HL-60/S4 treated with phorbol 12-myristate 13-acetate at 8.2 ng/mL for 4 days and 3 days (cell line): ENCODE measurements around the gene MICB.
"Not testable (repeated sequence)": the region's sequence is repeated elsewhere in the genome, so short reads cannot be mapped to it uniquely, and the experiment has no call there.

Experiments
- in situ Hi-C: fragments of 300-500 bp; cut with MboI; formaldehyde crosslinking; loops from 2 replicates; pipeline ENCODE4 v1.15.0; 2022; ENCODE audit warnings: low sequenced_read_pairs

Gene MICB

GRCh38 chr6:31497531-31498476, at the start of gene MICB:
MICB (plus strand) TSS chr6:31498145; CDS start chr6:31498194, 49 bp downstream.
- in situ Hi-C loops = no loop called here

- in situ Hi-C loops = no loop called here
Observed at GRCh38 chr6:31450751-31451150, 47.2 kb upstream of the MICB start.

- in situ Hi-C loops = no loop called here
Observed at GRCh38 chr6:31452859-31453258, 45.1 kb upstream of the MICB start.

- in situ Hi-C loops = no loop called here
Observed at GRCh38 chr6:31453259-31453658, 44.7 kb upstream of the MICB start.

GRCh38 chr6:31459864-31460263, 38.1 kb upstream of the MICB start:
- in situ Hi-C loops = not testable (repeated sequence)

- in situ Hi-C loops = no loop called here
Observed at GRCh38 chr6:31460361-31461025, 37.5 kb upstream of the MICB start.

- in situ Hi-C loops = no loop called here
Observed at GRCh38 chr6:31462026-31462963, 35.6 kb upstream of the MICB start.

- in situ Hi-C loops = no loop called here
Observed at GRCh38 chr6:31462964-31463870, 34.7 kb upstream of the MICB start.

- in situ Hi-C loops = no loop called here
Observed at GRCh38 chr6:31464252-31465184, 33.4 kb upstream of the MICB start.

GRCh38 chr6:31465185-31465536, 32.8 kb upstream of the MICB start:
- in situ Hi-C loops = no loop called here

- in situ Hi-C loops = no loop called here
Observed at GRCh38 chr6:31465718-31466117, 32.2 kb upstream of the MICB start.

GRCh38 chr6:31466466-31466865, 31.5 kb upstream of the MICB start:
- in situ Hi-C loops = no loop called here

- in situ Hi-C loops = no loop called here
Observed at GRCh38 chr6:31467151-31467550, 30.8 kb upstream of the MICB start.

GRCh38 chr6:31468311-31468710, 29.6 kb upstream of the MICB start:
- in situ Hi-C loops = no loop called here

- in situ Hi-C loops = no loop called here
Observed at GRCh38 chr6:31470801-31471200, 27.1 kb upstream of the MICB start.

- in situ Hi-C loops = no loop called here
Observed at GRCh38 chr6:31471711-31472110, 26.2 kb upstream of the MICB start.

- in situ Hi-C loops = no loop called here
Observed at GRCh38 chr6:31472259-31472658, 25.7 kb upstream of the MICB start.

GRCh38 chr6:31473244-31473643, 24.7 kb upstream of the MICB start:
- in situ Hi-C loops = no loop called here
